Measurements from ENCODE around the gene C2orf72.

Gene C2orf72

DNA sequence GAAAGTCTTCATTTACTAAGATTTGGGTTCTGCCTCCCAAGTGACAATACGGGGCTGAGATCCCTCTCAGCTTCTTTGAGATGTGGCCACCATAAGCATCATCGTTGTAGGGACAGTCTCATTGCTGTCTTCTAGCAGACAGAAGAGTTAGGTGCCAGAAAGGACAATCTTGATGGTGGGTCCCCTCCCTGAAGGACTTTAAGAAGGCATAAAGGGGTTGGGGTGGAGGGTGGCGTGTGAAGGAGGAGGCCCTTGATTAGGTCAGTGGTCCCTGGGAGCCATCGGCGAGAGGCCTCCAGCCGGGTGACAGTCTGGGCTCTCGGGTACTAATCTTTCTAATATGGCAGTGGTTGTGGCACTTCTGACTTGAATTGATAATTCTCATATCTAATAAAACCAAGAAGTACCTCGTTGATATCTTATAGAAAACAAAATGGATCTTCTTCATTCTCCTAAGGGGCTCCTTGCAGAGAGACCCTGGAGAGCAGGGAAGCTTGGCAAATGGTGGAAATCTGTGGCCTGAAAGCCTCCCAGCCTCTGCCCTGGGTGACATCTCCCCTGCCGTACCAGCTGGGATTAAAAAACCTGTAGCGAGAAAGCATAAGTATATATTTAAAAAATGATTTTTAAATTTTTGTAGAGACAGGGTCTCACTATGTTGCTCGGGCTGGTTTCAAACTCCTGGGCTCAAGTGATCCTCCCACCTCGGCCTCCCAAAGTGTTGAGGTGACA, 12.1 kb downstream of the C2orf72 start:
- no peak for DNase-seq (ENCODE audit: low read depth)
- H3K4me3 ChIP-seq (ENCODE audit: control insufficient read depth, low read depth, low read length): no peak overlapping the region
- TF ChIP-seq, protein P1, sequence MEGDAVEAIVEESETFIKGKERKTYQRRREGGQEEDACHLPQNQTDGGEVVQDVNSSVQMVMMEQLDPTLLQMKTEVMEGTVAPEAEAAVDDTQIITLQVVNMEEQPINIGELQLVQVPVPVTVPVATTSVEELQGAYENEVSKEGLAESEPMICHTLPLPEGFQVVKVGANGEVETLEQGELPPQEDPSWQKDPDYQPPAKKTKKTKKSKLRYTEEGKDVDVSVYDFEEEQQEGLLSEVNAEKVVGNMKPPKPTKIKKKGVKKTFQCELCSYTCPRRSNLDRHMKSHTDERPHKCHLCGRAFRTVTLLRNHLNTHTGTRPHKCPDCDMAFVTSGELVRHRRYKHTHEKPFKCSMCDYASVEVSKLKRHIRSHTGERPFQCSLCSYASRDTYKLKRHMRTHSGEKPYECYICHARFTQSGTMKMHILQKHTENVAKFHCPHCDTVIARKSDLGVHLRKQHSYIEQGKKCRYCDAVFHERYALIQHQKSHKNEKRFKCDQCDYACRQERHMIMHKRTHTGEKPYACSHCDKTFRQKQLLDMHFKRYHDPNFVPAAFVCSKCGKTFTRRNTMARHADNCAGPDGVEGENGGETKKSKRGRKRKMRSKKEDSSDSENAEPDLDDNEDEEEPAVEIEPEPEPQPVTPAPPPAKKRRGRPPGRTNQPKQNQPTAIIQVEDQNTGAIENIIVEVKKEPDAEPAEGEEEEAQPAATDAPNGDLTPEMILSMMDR (IDR thresholded peaks at IDR 0.05; ENCODE audit: control insufficient read depth, insufficient read depth, low read depth, low read length, missing control alignments): no peak

DNA sequence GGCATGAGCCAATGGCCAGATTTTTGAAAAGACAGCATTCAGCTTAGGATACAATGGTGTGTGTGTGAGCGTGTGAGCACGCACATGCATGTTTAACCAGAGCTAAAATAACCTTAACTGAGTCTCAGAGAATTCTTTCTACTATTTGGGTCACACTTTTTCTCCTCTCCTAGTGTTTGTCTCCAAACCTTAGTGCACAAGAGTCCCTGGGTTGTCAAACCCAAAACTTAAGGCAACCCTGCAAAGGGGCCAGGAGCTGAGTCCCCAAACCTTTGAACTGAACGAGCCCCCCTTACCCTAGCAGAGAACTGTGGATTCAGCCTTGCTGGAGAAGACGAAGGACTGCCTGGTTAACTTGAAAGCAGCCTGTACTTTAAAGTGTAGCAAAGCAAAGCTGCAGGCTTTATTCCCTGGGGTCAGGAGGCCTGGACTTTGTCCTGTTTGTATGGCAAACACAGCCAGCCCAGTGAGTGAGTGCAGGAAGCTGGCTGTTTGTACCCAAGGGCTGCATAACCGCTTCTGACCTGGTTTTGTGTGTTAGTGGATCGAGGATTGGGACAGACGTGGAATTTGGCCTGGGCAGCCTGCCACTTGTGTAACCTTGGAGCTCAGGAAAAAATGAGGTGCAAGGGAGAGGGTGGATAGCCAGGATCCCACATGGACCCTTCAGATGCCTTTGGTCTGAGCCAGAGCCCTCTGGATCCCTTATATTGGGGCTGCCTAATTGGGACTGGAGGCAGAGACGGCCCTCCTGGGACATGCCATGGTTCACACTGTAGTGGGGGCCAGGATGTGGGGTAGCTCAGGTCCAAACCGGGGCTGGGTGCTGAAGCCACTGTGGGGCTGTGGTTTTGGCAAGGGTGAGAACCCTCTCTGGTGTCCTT, 12.9 kb downstream of the C2orf72 start:
- DNase-seq (ENCODE audit: low read depth): no peak
- no peak overlapping the region for H3K4me3 ChIP-seq (ENCODE audit: control insufficient read depth, low read depth, low read length)
- TF ChIP-seq, protein P1 (IDR thresholded peaks at IDR 0.05; ENCODE audit: control insufficient read depth, insufficient read depth, low read depth, low read length, missing control alignments): no peak

DNA sequence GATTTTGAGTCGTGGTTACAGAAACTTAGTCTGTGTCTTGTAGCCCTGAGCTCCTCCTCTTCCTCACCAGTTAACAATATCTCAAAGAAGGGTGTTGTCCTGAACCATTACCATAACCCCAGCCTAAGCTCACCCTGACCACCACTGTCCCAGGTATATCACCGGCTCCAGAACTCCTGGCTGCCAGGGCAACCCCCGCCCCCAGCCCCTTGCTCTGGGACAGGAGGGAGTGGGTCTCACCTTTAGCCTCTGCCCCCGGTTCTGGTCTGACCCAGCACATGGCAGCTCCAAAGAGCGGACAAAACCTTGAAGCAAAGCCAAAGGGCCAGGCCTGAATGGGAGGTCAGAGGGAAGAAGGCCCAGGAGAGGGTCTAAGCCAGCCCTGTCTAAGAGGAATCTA, 13.8 kb downstream of the C2orf72 start:
- no peak for DNase-seq (ENCODE audit: low read depth)
- TF ChIP-seq, protein P1 (IDR thresholded peaks at IDR 0.05; ENCODE audit: control insufficient read depth, insufficient read depth, low read depth, low read length, missing control alignments): no peak
- no peak overlapping the region for H3K4me3 ChIP-seq (ENCODE audit: control insufficient read depth, low read depth, low read length)

DNA sequence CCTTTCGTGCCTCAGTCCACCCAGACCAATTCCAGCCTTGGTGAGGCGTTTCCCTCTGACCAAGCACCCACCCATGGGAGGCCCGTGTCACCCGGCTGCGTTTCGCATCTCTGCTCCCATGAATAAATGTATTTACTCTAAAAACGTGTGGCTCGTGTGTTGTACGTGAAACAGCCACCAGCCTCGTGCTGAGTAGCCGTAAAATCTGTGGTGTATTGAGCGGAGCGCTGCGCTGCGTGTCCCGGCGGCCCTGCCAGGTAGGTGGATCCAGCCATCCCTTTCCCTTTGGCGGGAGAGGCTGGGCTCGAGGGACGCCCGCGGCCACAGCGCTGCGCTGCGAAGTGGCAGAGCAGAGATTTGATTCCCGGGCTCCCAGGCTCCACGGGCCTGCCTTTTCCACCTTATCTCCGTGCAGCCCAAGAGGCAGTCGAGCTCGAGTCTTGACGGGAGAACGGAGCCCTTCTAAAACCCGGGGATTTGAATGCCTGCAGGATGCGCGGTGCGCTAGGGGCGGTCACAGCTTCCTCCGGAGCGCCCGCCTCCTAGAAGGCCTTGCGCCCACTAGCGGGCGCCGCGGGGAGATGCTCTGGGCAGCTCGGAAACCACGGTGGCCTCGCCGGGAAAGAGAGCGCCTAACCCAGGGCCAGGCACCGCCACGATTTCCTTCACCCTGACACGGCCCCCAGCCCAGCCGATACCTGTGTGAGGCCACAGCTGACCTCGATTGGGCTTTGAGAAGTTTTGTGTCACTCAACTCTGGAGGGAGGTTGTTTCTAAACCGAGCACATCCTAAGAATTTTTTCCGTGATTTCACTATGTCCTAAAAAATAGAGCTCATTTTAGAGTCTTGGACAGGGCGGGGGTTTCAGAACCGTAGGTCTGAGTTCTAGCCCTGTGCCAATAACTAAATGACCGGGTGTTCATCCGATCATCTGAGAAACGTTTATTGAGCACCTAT, 15.4 kb downstream of the C2orf72 start:
- TF ChIP-seq, protein P1 (IDR thresholded peaks at IDR 0.05; ENCODE audit: control insufficient read depth, insufficient read depth, low read depth, low read length, missing control alignments): peak; percentile 99
- DNase-seq (ENCODE audit: low read depth): peak; percentile 21
- peak overlapping the region; percentile 55 for H3K4me3 ChIP-seq (ENCODE audit: control insufficient read depth, low read depth, low read length)

DNA sequence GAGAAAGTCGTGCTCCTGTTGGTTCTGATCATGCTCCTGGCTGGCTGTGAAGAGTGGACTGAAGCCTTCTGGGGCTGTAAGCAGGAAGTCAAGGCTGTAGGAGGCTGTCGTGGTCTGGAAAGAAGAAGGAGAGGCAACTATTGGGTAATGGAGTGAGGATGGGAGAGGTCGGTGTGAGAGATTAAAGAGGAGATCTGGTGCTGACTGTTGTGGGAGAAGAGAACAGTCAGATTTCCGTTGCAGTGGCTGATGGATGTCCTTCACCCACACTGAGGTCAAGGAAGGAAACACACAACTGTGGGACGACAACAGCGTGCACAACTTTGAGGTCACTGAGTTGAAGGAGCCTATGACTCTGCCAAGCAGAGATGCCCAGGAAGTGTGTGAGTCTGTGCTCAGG, 16.5 kb downstream of the C2orf72 start:
- no peak overlapping the region for H3K4me3 ChIP-seq (ENCODE audit: control insufficient read depth, low read depth, low read length)
- TF ChIP-seq, protein P1 (IDR thresholded peaks at IDR 0.05; ENCODE audit: control insufficient read depth, insufficient read depth, low read depth, low read length, missing control alignments): no peak
- no peak for DNase-seq (ENCODE audit: low read depth)
